ENCODE measurements around the gene MYL3.

Gene MYL3

DNA sequence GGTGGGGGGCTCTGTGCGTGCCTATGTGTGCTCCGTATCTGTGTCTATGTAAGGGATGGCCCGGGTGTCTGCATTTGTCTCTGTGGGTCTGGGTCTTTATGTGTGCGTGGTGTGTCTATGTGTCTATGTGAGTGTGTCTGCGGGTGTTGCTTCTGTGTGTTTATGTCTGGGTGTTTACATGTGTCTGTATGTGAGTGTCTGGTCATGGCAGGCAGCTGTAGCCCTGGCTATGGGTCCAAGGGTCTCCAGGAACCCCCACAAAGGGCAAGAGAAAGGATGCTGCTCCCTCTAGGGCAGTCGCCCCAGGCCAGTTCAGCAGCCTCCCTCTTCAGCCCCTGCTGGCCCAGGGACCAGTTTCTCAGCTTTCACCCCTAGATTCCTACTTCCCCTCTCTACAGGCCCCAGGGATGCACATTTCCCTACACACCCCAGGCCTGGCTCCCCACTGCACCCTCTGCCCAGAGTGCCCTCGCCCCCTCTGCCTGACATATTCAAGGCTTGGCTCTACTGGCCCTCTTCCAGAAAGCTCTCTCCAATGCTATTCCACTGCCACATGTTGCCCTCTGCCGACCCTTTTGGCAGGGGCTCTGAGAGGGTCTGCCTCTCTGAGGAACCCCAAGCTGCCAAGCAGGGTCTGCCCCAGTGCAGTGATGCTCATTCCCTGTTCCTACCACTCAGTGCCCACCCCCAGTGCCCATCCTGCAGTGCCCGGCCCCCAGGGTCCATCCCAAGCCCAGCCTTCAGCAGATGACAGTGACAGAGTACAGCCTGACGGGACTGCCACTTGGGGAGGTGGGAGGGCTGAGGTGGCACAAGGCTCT is 1.0 kb upstream of the MYL3 start:
- no peak for DNase-seq

DNA sequence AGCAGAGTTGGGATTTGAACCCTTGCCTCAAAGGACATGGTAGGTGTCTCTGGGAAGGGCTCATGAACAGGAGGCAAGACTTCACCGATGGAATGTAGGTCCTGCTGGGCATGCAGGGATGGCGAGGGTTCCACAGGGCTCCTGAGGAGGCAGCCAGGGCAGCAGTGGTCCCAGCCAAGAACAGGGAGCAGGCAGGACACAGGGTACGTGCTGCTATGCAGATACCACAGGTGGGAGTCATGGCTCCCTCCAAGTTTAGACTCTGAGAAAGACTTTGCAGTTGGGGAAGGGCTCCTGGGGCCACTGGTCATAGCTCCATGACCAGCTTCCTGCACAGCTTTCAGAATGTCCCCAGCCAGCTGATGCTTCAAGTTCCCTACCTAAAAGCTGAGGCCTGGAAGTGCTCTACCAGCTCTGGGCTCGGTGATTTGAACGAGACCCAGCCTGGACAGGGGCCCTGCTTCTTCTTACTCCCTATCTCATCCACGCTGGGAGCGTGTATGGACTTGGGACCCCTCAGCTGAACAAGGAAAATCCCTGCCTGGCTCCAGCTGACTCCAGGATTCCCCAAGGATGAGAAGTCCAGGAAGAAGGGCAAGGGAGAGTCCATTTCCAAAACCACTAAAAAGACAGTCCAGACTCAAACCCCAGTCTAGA is 747 bp downstream of the MYL3 start:
- DNase-seq: no peak

DNA sequence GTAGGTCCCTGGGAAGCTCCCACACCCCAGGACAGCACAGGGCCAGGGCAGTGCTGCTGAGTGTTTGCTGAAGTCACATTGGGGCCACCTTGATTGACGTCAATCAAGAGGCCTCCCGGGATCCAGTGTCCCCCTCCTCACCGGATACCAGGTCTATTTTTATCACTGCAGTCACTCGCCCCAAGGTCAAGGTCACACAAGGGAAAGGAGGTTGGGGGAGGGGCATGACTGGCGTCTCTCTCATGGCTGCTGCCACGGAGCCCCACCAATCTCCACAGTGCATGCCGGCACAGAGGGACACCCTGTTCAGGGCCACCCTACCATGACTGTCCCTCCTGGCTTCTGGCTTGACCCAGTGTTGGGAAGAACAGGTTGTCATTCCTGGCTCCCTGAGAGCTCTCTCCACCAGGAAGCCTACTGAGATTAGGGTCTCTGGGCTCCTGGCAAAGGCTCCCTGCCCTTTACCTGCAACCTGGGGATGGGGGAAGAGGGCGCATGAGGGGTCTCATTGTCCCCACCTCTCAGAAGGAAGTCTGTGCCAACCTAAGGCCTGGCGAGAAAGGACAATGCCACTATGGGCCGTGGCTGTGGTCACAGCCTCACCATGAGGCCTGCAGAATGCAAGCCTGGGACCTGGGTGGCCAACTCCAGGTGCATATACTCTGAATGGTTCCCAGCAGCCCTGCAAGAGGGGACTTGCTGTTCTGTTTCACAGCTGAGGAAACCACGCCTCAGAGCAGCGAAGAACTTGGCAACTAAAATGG is 1.5 kb downstream of the MYL3 start:
- DNase-seq: no peak

DNA sequence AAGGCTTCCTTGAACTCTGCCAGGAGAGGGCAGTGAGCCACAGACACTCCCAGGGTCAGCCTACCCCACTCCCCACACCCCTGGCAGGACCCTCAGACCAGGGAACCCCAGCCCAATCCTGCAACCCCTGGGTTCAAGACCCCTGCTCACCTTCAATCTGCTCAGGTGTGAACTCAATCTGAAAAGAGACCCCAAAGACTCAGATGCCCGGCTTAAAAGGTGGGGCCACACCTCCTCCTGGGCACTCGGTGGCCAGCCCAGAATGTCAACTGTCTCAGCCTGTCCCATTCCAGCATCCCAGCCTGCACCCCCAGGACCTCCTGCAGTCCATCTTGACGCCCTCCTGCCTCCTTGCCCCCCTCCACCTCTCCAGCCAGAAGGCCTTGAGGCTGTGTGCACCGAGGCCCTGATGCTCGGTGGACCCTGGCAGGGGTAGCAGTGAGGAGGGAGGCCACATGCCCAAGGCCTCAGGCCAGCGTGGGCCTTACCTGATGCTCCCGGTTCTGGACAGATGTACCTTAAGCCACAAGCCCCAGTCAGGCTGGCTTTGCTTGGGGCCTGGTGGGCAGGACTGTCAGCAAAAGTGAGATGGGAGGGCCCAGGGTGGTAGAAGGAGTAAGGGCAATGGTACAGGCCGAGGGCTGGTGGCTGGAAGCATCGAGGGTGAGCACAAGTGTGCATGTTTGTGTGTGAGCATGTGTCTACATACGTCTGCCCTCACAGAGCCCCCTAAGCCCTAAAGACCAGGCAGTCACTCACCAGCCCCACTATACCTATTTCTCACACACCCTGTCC is 2.2 kb downstream of the MYL3 start:
- no peak for DNase-seq

DNA sequence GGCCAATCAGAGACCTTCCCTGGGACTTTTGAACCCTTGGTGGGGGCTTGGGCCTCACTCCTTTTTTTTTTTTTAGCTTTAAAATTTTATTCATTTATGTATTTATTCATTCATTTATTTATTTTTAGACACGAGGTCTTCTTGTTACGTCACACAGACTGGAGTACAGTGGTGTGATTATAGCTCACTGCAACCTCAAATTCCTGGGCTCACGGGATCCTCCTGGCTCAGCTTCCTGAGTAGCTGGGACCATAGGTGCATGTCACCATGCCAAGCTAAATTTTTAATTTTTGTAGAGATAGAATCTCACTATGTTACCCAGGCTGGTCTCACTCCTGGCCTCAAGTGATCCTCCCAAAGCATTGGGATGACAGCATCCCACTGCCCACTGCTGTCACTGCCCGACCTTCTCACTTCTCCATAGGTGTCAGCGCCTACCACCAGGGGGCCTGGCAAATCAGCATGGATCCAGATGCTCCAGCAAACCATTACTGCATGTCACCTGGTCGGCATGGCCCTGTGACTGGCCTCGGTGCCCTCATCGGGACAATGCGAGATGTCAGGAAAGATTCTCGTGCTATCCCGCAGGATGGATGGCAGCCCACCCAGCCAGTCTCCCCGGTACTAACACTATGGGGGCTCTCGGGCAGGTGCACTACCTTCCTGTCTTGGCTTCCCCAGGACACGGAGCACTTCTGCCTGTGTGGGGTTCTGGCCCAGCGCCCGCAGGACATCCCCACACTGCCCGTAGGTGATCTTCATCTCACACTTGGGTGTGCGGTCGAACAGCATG is 3.0 kb downstream of the MYL3 start:
- DNase-seq: no peak

DNA sequence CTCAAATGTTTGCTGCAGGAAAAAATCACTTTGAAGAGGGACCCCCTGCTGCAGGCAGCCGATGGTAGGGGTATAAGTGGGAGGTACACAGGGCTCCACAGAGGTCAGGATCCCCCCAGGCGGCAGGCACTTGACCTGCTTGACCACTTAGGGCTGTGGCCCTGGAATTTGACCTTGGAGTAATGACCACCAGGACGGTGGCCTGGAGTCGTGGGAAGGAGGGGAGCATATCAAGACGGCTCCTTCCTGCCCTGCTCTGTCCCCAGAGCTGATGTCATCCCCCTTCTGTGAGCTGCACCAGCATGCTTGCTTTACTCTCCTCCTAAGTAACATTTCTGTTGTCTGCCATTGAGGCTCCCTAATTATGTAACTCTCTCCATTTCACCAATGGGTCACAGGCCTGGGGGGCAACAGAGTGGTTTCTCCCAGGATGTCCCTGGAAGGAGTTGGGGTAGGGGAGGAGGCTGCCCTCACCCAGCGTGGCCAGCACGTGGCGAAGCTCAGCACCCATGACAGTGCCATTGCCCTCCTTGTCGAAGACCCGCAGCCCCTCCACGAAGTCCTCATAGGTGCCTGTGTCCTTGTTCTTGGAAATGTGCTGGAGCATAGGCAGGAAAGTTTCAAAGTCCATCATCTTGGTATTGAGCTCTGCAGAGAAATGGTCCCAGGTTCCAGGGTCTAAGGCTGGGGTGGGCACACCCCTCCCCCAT is 4.1 kb downstream of the MYL3 start:
- DNase-seq: no peak

GRCh38 chr3:46858456-46858855 is 4.8 kb downstream of the MYL3 start:
- no peak for DNase-seq

- no peak for DNase-seq
Measured at GRCh38 chr3:46857485-46858341, 5.5 kb downstream of the MYL3 start.

- no peak for DNase-seq
Measured at GRCh38 chr3:46856576-46857471, 6.4 kb downstream of the MYL3 start.

GRCh38 chr3:46854555-46854991 is 8.7 kb downstream of the MYL3 start:
- DNase-seq: no peak

- no peak for DNase-seq
Measured at GRCh38 chr3:46853441-46854415, 9.5 kb downstream of the MYL3 start.

DNA sequence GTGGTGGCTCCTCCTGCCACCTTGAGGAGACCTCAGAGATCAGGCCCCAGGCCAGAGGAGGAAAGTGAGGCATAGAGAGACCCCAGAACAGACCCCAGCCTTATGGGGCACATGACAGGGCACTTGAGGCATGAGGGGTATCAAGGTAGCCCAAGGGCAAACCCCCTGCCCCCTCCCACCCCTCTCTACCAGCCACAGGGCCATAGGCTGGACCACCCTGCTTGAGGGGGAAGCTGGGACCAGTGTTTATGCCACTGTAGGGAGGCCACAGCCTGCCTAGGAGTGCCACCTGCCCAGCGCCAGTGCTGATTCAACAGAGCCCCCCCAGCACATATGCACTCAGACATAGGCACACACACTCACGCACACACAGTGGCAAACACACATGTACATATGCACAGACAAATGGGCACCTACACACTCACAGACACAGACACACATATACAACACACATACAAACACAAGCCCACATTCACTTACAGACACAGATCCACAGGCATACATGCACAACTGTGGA is 10.3 kb downstream of the MYL3 start:
- DNase-seq: no peak

DNA sequence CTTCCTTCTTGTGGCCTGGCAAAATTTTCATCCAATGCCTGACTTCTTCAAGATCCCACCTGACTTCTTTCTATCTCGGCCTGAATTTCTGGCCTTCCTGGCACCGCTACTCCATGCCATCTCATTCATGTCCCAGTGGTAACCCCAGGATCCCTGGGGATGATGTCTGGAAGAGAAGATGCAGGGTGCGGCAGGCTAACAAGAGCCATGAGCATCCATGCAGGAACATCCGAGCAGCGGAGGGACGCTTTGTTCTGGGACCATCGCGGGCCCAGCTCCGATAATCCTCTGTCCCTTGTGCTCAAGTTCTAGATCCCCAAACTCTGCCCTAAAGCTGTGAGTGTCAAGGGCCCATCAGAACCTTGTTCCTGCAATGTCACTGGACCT is 10.9 kb downstream of the MYL3 start:
- DNase-seq: no peak

DNA sequence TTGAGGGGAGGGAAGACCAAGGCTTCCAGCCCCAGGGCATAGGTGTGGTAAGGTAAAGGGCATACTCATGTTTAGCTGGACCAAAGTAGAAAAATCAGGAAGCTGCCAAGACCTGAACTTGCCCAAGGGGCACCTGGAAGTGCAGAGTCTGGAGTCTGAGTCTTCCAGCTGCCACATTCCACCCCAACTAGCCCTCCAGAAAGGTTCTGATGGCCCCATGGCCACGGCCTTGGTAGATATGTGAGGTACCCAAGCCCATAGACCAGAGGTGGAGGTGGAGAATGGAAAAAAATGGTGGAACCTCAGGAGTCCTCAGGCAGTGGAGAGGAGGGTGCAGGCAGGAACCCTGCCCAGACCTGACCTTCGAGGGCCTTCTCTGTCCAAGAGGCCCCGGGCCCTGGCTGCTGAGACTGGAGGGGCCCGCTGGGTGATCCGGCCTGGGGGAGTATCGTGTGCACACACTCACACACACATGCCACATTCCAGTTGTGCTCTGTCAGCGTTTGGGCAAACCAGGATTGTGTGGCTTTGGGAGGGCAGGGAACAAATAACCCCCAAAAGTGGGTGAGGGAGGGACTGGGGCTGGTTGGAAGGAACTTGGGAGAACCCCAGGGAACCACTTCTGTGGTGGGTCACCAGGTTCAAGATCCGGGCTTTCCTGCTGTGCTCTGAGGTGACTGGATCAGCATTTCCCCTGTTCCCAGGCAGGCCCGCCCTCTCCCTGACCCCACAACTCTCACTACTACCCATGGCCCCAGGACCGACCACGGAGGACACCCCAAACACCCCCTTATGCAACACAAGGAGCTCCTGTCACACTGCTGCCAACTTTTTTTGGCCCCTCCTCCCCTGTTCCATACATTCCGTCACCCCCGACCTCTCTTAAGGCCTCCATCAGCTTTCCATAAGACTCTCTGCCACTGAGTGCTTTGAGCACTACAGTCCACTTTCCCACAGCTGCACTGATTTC is 11.6 kb downstream of the MYL3 start:
- DNase-seq: no peak

GRCh38 chr3:46850468-46850779 is 12.8 kb downstream of the MYL3 start:
- DNase-seq: no peak

- no peak for DNase-seq
Measured at GRCh38 chr3:46849686-46850467, 13.4 kb downstream of the MYL3 start.
